ENCODE data around the gene DMD.

GRCh38 chrX:31251336-31251735, 1960.0 kb downstream of the DMD start:
- no peak for TF ChIP-seq POLR2AphosphoS5 (IDR thresholded peaks at IDR 0.05; ENCODE audit: low read depth, low read length)
- TF ChIP-seq TAF1 (IDR thresholded peaks at IDR 0.05; ENCODE audit: borderline replicate concordance, insufficient read depth, low read length), result no peak
- no peak for TF ChIP-seq SIN3A (IDR thresholded peaks at IDR 0.05; ENCODE audit: borderline replicate concordance, insufficient read depth, low read length)
- TF ChIP-seq, protein P1, sequence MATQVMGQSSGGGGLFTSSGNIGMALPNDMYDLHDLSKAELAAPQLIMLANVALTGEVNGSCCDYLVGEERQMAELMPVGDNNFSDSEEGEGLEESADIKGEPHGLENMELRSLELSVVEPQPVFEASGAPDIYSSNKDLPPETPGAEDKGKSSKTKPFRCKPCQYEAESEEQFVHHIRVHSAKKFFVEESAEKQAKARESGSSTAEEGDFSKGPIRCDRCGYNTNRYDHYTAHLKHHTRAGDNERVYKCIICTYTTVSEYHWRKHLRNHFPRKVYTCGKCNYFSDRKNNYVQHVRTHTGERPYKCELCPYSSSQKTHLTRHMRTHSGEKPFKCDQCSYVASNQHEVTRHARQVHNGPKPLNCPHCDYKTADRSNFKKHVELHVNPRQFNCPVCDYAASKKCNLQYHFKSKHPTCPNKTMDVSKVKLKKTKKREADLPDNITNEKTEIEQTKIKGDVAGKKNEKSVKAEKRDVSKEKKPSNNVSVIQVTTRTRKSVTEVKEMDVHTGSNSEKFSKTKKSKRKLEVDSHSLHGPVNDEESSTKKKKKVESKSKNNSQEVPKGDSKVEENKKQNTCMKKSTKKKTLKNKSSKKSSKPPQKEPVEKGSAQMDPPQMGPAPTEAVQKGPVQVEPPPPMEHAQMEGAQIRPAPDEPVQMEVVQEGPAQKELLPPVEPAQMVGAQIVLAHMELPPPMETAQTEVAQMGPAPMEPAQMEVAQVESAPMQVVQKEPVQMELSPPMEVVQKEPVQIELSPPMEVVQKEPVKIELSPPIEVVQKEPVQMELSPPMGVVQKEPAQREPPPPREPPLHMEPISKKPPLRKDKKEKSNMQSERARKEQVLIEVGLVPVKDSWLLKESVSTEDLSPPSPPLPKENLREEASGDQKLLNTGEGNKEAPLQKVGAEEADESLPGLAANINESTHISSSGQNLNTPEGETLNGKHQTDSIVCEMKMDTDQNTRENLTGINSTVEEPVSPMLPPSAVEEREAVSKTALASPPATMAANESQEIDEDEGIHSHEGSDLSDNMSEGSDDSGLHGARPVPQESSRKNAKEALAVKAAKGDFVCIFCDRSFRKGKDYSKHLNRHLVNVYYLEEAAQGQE (IDR thresholded peaks at IDR 0.05; ENCODE audit: insufficient read depth in 1 of 2, low read depth in 2 of 2, low read length in 2 of 2), result no peak
- no peak for TF ChIP-seq FOXP2 (optimal IDR thresholded peaks at IDR 0.05; ENCODE audit: borderline replicate concordance, extremely low read depth, extremely low read length, insufficient read depth)
